22Rv1 (cell line): ENCODE data around the gene PTGES3L.

ENCODE experiments used
- CTCF ChIP-seq: fragments of 450-650 bp; IDR thresholded peaks from 2 replicates; pipeline ENCODE4 v1.5.1; 2017; ENCODE audit warnings: mild to moderate bottlenecking
- ZFX ChIP-seq: fragments of 450-650 bp; IDR thresholded peaks from 2 replicates; pipeline ENCODE4 v1.6.1; 2017; ENCODE audit warnings: antibody characterized with exemption, borderline replicate concordance

GRCh38 chr17:42989726-42990652, 10.1 kb upstream of the PTGES3L start:
- no peak for TF ChIP-seq CTCF
- TF ChIP-seq ZFX = no peak
